Testis (tissue), 3 donors: ENCODE data around the gene NIPBL. TPM values are rescaled to one million over a fixed set of nuclear protein-coding genes. Genes with fewer than 3 reads are reported as not detected.

ENCODE experiments used
- DNase-seq: peaks from one replicate; pipeline ENCODE4 v3.0.0-alpha.2; 2019
- H3K27ac ChIP-seq, 2 donors: fragments of 200-600 bp; sonication (generic); one replicate each; pipeline ENCODE4 v1.5.1; 2019
- H3K27me3 ChIP-seq: fragments of 200-600 bp; sonication (generic); one replicate; pipeline ENCODE4 v1.5.1; 2019
- H3K36me3 ChIP-seq: fragments of 200-600 bp; sonication (generic); one replicate; pipeline ENCODE4 v1.5.1; 2017; ENCODE audit warnings: low read depth; ENCODE audit errors: missing control alignments
- H3K4me1 ChIP-seq: fragments of 200-600 bp; sonication (generic); one replicate; pipeline ENCODE4 v1.5.1; 2019
- H3K4me3 ChIP-seq, 2 donors: fragments of 200-600 bp; sonication (generic); one replicate each; pipeline ENCODE4 v1.5.1; 2017 to 2019
- H3K9me3 ChIP-seq: fragments of 200-600 bp; sonication (generic); one replicate; pipeline ENCODE4 v1.5.1; 2017
- POLR2A ChIP-seq: fragments of 450-650 bp; IDR thresholded peaks from one replicate; pipeline ENCODE4 v1.6.1; 2017; ENCODE audit warnings: antibody characterized with exemption, mild to moderate bottlenecking, moderate library complexity
- WGBS, 2 donors: methylation state at CpG; one replicate each; pipeline ENCODE4 v1.1.5; 2018; 5-methylcytosine and 5-hydroxymethylcytosine counted together
- intact Hi-C: fragments of 100-400 bp; cut with DNase I; formaldehyde crosslinking; loops from one replicate; pipeline ENCODE4 v1.15.1; 2023; ENCODE audit warnings: low total_unique reads
- polyA plus RNA-seq: library from polyadenylated mRNA; stranded (reverse); fragments of 350-450 nt; fragmentation: Illumina TruSeq; extraction: RNeasy Lipid Tissue Mini Kit (QIAGEN cat#74804); gene quantifications from one replicate; pipeline ENCODE4 v1.2.3, GENCODE V29; 2014; ENCODE audit warnings: low read depth, low replicate concordance; ENCODE audit not compliant: insufficient read depth
- total RNA-seq, 2 donors: library from RNA; depleted of rRNA; stranded (reverse); fragments of >200 nt; gene quantifications; one replicate each; pipeline ENCODE4 v1.2.3, GENCODE V29; 2016
- TF ChIP-seq, protein P1 (sequence below), 3 experiments: fragments of 450-650 bp in 2 of 3; fragments of 200-600 bp in 1 of 3; sonication (generic) in 1 of 3; IDR thresholded peaks; one replicate each; pipeline ENCODE4 v1.5.1; 2016 to 2019; ENCODE audit warnings: antibody characterized with exemption in 3 of 3, mild to moderate bottlenecking in 2 of 3, moderate library complexity in 1 of 3

Gene NIPBL
- total and polyA plus RNA-seq, 3 donors from 2014 or later: 13.8 to 80.2 (median 76.6) TPM

DNA sequence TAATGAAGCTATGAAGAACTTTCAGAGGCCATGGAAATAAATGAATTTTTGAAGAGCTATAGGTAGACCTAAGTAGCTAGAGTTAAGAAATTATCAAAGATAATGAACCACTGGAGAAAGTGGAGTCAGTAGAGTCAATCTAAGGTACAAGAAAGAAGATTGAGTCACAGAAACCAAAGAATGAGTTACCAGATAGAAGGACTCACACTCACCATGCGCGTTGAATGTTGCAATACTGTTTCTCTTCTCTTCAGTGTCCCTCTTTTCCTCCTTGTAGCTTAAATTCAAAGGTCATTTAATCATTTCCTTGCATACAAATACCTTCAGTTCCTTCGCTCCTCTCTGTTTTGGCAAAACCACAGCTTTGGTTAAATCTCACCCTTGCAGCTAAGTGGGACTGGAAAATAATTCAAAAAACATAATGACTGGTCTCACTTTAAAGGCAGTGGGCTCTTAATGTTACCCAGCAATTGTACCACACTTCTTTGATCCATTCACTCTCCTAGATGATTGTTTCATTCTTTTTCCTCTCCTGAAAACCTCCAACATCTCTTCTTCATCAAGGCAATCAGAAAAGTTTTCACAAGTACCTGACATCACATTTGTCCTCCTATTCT, 58.3 kb downstream of the NIPBL start:
- Histone ChIP-seq H3K4me3 (no peak overlapping the region), H3K4me1 (no peaks in the 10 kb centered on the region), H3K27ac (no peak overlapping the region), H3K27me3 (no peaks in the 10 kb centered on the region), H3K36me3 (no peaks in the 10 kb centered on the region), H3K9me3 (no peaks in the 10 kb centered on the region)
- DNase-seq: no peak
- TF ChIP-seq POLR2A: no peak
- TF ChIP-seq, protein P1, sequence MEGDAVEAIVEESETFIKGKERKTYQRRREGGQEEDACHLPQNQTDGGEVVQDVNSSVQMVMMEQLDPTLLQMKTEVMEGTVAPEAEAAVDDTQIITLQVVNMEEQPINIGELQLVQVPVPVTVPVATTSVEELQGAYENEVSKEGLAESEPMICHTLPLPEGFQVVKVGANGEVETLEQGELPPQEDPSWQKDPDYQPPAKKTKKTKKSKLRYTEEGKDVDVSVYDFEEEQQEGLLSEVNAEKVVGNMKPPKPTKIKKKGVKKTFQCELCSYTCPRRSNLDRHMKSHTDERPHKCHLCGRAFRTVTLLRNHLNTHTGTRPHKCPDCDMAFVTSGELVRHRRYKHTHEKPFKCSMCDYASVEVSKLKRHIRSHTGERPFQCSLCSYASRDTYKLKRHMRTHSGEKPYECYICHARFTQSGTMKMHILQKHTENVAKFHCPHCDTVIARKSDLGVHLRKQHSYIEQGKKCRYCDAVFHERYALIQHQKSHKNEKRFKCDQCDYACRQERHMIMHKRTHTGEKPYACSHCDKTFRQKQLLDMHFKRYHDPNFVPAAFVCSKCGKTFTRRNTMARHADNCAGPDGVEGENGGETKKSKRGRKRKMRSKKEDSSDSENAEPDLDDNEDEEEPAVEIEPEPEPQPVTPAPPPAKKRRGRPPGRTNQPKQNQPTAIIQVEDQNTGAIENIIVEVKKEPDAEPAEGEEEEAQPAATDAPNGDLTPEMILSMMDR (IDR thresholded peaks at IDR 0.05): no peak
- intact Hi-C loops: no loop called here
- 52 to 65% methylated on average over 3 of the region's 3 CpGs for WGBS, 2 donors

DNA sequence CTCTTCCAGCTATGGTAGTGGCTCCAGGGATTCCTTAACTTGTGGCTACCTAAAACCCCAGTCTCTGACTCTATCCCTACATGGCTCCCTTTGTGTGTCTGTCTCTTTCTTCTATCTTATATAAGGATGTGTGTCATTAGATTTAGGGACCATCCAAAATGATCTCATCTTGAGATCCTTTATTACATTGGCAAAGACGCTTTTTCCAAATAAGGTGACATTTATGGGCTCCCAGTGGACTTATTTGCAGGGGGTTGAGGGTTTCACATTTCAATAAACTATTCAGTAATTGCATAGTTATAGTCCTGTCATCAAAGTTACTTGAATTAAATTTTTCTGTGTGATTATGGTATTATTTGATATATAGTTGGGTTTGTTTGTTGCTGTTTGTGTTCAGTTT, 59.2 kb downstream of the NIPBL start:
- DNase-seq: no peak
- no peaks in the 10 kb centered on the region for H3K36me3 ChIP-seq
- H3K27ac ChIP-seq: no peak overlapping the region
- TF ChIP-seq, protein P1 (IDR thresholded peaks at IDR 0.05): no peak
- TF ChIP-seq POLR2A: no peak
- intact Hi-C loops: no loop called here
- H3K4me1 ChIP-seq: no peaks in the 10 kb centered on the region
- H3K4me3 ChIP-seq: no peak overlapping the region
- no peaks in the 10 kb centered on the region for H3K27me3 ChIP-seq
- 85 to 97% methylated on average over 1 of the region's 1 CpG for WGBS, 2 donors
- no peaks in the 10 kb centered on the region for H3K9me3 ChIP-seq

DNA sequence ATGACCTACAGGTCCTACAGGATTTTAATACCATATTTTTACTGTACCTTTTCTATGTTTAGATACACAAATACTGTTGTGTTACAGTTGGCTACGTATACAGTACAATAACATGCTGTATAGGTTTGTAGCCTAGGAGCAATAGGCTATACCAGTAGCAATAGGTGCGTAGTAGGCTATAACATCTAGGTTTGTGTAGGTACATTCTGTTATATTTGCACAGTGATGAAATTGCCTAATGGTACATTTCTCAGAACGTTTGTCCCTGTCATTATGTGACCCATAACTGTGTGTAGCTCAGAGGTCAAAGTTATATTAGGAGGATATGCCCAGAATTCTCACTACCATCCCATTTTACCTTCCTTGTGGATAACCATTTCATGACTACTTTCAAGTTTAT, 59.7 kb downstream of the NIPBL start:
- H3K27ac ChIP-seq: no peak overlapping the region
- DNase-seq: no peak

DNA sequence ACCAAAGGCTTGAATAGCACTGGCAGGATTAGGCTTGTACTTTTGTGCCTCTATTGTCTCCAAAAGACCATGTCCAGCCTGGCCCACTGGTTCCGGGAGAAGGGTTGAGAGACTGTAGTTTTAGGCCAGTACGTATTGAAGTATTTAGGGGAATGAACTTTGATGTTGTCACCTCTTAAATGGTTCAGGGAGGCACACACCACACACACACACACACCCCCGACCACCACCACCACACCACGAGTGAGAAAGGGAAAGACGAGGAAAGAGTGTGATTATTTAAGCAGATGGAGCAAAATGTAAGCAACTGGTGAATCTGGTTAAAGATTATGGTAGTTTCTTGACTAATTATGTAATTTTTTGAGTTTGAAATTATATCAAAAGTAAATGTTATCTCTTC, 61.6 kb downstream of the NIPBL start:
- TF ChIP-seq, protein P1 (IDR thresholded peaks at IDR 0.05): no peak
- TF ChIP-seq POLR2A: no peak

More for the DNA sequence above, 59.7 kb downstream of the NIPBL start:
- intact Hi-C loops: no loop called here
- TF ChIP-seq, protein P1 (IDR thresholded peaks at IDR 0.05): no peak
- TF ChIP-seq POLR2A: no peak
- H3K36me3 ChIP-seq: no peaks in the 10 kb centered on the region
- no peaks in the 10 kb centered on the region for H3K4me1 ChIP-seq
- H3K9me3 ChIP-seq: no peaks in the 10 kb centered on the region
- 81 to 83% methylated on average over 3 of the region's 3 CpGs for WGBS, 2 donors
- no peak overlapping the region for H3K4me3 ChIP-seq
- H3K27me3 ChIP-seq: no peaks in the 10 kb centered on the region

More for the DNA sequence above, 61.6 kb downstream of the NIPBL start:
- no peaks in the 10 kb centered on the region for H3K27me3 ChIP-seq
- no peaks in the 10 kb centered on the region for H3K36me3 ChIP-seq
- no peaks in the 10 kb centered on the region for H3K9me3 ChIP-seq
- DNase-seq: no peak
- intact Hi-C loops: no loop called here
- no peak overlapping the region for H3K4me3 ChIP-seq
- no peaks in the 10 kb centered on the region for H3K4me1 ChIP-seq
- H3K27ac ChIP-seq: no peak overlapping the region
- WGBS, 2 donors: 88 to 92% methylated on average over 5 of the region's 5 CpGs
